Measurements from ENCODE around the gene SLC4A4.

DNA sequence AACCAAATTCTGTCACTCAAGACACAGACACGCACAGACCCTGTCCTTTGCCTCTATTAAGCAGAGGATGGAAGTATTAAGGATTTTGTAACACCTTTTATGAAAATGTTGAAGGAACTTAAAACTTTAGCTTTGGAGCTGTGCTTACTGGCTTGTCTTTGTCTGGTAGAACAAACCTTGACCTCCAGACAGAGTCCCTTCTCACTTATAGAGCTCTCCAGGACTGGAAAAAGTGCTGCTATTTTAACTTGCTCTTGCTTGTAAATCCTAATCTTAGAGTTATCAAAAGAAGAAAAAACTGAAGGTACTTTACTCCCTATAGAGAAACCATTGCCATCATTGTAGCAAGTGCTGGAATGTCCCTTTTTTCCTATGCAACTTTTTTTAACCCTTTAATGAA lies 229.3 kb downstream of the SLC4A4 start:
- TF ChIP-seq, protein P1, sequence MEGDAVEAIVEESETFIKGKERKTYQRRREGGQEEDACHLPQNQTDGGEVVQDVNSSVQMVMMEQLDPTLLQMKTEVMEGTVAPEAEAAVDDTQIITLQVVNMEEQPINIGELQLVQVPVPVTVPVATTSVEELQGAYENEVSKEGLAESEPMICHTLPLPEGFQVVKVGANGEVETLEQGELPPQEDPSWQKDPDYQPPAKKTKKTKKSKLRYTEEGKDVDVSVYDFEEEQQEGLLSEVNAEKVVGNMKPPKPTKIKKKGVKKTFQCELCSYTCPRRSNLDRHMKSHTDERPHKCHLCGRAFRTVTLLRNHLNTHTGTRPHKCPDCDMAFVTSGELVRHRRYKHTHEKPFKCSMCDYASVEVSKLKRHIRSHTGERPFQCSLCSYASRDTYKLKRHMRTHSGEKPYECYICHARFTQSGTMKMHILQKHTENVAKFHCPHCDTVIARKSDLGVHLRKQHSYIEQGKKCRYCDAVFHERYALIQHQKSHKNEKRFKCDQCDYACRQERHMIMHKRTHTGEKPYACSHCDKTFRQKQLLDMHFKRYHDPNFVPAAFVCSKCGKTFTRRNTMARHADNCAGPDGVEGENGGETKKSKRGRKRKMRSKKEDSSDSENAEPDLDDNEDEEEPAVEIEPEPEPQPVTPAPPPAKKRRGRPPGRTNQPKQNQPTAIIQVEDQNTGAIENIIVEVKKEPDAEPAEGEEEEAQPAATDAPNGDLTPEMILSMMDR (IDR thresholded peaks at IDR 0.05; ENCODE audit: low read depth, low read length, poor library complexity, severe bottlenecking) = no peak
- TF ChIP-seq EZH2phosphoT487 (IDR thresholded peaks at IDR 0.05; ENCODE audit: borderline replicate concordance, low read length) = no peak
